AG04450 (cell line): ENCODE measurements around the gene FGF14. TPM values are rescaled to one million over a fixed set of nuclear protein-coding genes. Genes with fewer than 3 reads are reported as not detected.

Experiments used
- CTCF ChIA-PET: fragments of 300-600, 350-600 bp; formaldehyde crosslinking; extraction: SDS; loops from one replicate; lab custom pipeline; 2022; ENCODE audit warnings: antibody characterized with exemption, inconsistent platforms; lab: Charles Lee
- POLR2A ChIA-PET: fragments of 350-600 bp; formaldehyde crosslinking; extraction: SDS; loops from one replicate; lab custom pipeline; 2021; ENCODE audit warnings: antibody characterized with exemption, inconsistent platforms; lab: Yijun Ruan, JAX
- DNase-seq: peaks from one replicate; pipeline ENCODE4 v3.0.0-alpha.2; 2011; ENCODE audit warnings: low read depth, low spot score
- H3K27ac ChIP-seq: one replicate; pipeline ENCODE4 v1.5.1; 2012; ENCODE audit warnings: low read depth, low read length, control low read depth
- H3K27me3 ChIP-seq: one replicate; pipeline ENCODE4 v1.6.0; 2012; ENCODE audit warnings: low read length; ENCODE audit not compliant: control insufficient read depth, insufficient read depth
- H3K4me3 ChIP-seq: 2 replicates; pipeline ENCODE4 v1.5.1; 2011; ENCODE audit warnings: mild to moderate bottlenecking, low read depth, low read length, control low read depth
- H3K9me3 ChIP-seq: 2 replicates; pipeline ENCODE4 v1.5.1; 2012; ENCODE audit warnings: low read length; ENCODE audit not compliant: control insufficient read depth, insufficient read depth
- CTCF ChIP-seq: IDR thresholded peaks from 2 replicates; pipeline ENCODE4 v1.5.1; 2011; ENCODE audit warnings: low read depth, low read length, control low read depth, inconsistent platforms
- polyA plus RNA-seq: library from polyadenylated mRNA; depleted of rRNA; stranded (reverse); fragments of >200 nt; gene quantifications from 2 replicates; pipeline ENCODE4 v1.2.3, GENCODE V29; 2011

FGF14 gene
- polyA plus RNA-seq, 1 experiment, result 0.01 TPM

GRCh38 chr13:102311419-102311796 lies 90.4 kb downstream of the FGF14 start:
- no peak for TF ChIP-seq CTCF
- Histone ChIP-seq H3K27me3 (no peaks in the 10 kb centered on the region), H3K9me3 (no peaks in the 10 kb centered on the region), H3K27ac (no peak overlapping the region), H3K4me3 (no peak overlapping the region)
- no peak for DNase-seq
- ChIA-PET POLR2A (no interaction called here), CTCF (no interaction called here)

- no peak for DNase-seq
- Histone ChIP-seq H3K4me3 (no peak overlapping the region), H3K27me3 (no peaks in the 10 kb centered on the region), H3K27ac (no peak overlapping the region), H3K9me3 (no peaks in the 10 kb centered on the region)
- CTCF ChIA-PET, result no interaction called here
- TF ChIP-seq CTCF, result no peak
- POLR2A ChIA-PET, result interaction anchor here (0.7 kb wide), 1 partner anchor 25 kb away, joined by 3 read pairs; no protein-coding TSS in a partner anchor
These were observed 91.0 kb downstream of the FGF14 start for GRCh38 chr13:102310691-102311418.

- CTCF ChIA-PET, result no interaction called here
- Histone ChIP-seq H3K27me3 (no peaks in the 10 kb centered on the region), H3K27ac (no peak overlapping the region), H3K4me3 (no peak overlapping the region), H3K9me3 (no peaks in the 10 kb centered on the region)
- POLR2A ChIA-PET, result no interaction called here
- no peak for TF ChIP-seq CTCF
- no peak for DNase-seq
These were observed 92.7 kb downstream of the FGF14 start for GRCh38 chr13:102309110-102309509.

GRCh38 chr13:102302534-102302933 lies 99.3 kb downstream of the FGF14 start:
- ChIA-PET CTCF (no interaction called here), POLR2A (no interaction called here)
- Histone ChIP-seq H3K27ac (no peak overlapping the region), H3K27me3 (no peaks in the 10 kb centered on the region), H3K4me3 (no peak overlapping the region), H3K9me3 (no peaks in the 10 kb centered on the region)
- TF ChIP-seq CTCF, result no peak
- no peak for DNase-seq

GRCh38 chr13:102300379-102300778 lies 101.5 kb downstream of the FGF14 start:
- POLR2A ChIA-PET, result no interaction called here

More at GRCh38 chr13:102300379-102300778, 101.5 kb downstream of the FGF14 start:
- Histone ChIP-seq H3K27me3 (no peaks in the 10 kb centered on the region), H3K27ac (no peak overlapping the region), H3K9me3 (no peaks in the 10 kb centered on the region), H3K4me3 (no peak overlapping the region)
- CTCF ChIA-PET, result interaction anchor here (0.6 kb wide), 1 partner anchor 60 kb away, joined by 3 read pairs; no protein-coding TSS in a partner anchor
- DNase-seq, result no peak
- TF ChIP-seq CTCF, result no peak
